ENCODE results near the gene FOXQ1.

DNA sequence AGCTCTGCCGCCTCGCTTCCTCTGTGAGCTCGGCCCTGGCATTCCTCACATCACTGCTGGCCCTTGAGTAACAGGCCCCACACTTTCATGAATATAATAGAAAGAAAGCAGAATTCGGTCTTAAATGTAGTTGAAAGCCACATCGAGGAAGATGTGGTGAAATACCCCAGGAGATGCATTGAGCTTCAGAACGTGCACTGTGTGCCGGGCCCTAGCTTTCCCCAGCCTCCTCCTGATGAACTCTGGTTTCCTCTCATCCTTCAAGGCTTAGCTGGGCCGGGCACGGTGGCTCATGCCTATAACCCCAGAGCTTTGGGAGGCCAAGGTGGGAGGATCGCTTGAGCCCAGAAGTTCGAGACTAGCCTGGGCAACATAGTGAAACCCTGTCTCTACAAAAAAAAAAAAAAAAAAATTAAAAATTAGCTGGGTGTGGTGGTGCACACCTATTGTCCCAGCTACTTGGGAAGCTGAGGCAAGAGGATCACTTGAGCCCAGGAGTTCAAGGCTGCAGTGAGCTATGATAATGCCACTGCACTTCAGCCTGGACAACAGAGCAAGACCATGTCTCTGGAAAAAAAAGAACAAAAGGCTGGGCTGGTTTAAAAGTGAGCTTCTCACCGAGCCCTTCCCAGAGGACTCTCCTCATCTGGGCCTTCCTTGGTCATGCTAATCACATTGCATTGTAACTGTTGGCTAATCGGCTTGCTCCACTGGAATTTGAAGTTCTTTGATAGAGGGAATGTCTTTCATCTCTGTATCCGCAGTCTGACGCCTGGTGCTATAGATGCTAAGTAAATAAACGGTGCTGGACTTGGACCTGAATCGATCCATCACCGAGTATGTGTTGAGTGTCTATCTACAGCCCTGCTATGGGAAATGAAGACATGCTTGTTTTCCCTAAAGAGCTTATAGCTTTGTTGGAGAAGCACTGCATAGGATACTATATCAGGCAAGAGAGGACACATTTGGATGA lies 43.8 kb upstream of the FOXQ1 start:
- TF ChIP-seq, protein P1, sequence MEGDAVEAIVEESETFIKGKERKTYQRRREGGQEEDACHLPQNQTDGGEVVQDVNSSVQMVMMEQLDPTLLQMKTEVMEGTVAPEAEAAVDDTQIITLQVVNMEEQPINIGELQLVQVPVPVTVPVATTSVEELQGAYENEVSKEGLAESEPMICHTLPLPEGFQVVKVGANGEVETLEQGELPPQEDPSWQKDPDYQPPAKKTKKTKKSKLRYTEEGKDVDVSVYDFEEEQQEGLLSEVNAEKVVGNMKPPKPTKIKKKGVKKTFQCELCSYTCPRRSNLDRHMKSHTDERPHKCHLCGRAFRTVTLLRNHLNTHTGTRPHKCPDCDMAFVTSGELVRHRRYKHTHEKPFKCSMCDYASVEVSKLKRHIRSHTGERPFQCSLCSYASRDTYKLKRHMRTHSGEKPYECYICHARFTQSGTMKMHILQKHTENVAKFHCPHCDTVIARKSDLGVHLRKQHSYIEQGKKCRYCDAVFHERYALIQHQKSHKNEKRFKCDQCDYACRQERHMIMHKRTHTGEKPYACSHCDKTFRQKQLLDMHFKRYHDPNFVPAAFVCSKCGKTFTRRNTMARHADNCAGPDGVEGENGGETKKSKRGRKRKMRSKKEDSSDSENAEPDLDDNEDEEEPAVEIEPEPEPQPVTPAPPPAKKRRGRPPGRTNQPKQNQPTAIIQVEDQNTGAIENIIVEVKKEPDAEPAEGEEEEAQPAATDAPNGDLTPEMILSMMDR (IDR thresholded peaks at IDR 0.05), result no peak
- no peak for TF ChIP-seq POLR2AphosphoS5 (IDR thresholded peaks at IDR 0.05; ENCODE audit: insufficient read depth in 1 of 2, low read depth in 1 of 2)
